ENCODE measurements around the gene TNFRSF14.

- no peak for TF ChIP-seq CTCF (IDR thresholded peaks at IDR 0.05)
- no peak for TF ChIP-seq POLR2A (IDR thresholded peaks at IDR 0.05)
- TF ChIP-seq EP300 (IDR thresholded peaks at IDR 0.05), result no peak
These were observed 34.3 kb downstream of the TNFRSF14 start for GRCh38 chr1:2590233-2591141.
